ENCODE data around the gene RAB7B.

RAB7B gene

DNA sequence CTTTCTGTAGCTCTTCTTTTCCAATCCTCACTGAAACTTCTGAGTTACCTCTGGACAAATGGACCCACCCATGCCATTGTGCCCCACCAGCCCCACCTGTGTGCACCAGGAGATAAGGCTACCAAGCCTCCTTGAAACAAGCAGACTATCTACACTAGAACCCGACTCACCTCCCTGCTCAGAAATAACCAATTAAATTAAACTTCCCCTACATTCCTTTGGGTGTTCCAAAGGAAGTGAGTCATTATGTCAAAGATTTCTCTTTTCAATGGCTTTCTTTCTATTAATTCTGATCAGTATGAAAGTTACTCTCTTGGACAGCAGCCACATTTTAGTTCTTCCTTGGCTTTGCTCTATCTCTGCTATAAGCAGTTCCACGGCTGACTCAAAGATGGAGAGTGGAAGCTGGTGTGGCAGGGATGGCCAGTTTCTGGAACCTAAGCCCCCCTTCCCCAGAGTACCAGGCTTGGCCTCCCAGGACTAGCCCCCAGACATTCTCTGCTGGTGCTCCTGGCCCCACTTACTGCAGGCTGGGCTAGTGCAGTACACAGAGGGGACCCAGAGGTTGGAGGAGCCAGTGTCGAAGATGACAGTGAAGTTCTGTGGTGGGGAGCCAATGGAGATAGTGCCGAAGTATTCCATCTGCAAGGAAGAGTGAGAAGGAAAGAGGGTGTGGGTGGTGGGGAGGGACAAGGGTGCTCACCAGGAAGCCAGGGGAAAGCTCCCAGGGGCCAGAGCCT lies 18.6 kb upstream of the RAB7B start:
- TF ChIP-seq, protein P1, sequence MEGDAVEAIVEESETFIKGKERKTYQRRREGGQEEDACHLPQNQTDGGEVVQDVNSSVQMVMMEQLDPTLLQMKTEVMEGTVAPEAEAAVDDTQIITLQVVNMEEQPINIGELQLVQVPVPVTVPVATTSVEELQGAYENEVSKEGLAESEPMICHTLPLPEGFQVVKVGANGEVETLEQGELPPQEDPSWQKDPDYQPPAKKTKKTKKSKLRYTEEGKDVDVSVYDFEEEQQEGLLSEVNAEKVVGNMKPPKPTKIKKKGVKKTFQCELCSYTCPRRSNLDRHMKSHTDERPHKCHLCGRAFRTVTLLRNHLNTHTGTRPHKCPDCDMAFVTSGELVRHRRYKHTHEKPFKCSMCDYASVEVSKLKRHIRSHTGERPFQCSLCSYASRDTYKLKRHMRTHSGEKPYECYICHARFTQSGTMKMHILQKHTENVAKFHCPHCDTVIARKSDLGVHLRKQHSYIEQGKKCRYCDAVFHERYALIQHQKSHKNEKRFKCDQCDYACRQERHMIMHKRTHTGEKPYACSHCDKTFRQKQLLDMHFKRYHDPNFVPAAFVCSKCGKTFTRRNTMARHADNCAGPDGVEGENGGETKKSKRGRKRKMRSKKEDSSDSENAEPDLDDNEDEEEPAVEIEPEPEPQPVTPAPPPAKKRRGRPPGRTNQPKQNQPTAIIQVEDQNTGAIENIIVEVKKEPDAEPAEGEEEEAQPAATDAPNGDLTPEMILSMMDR (IDR thresholded peaks at IDR 0.05; ENCODE audit: extremely low read depth, missing control alignments) = no peak
- DNase-seq (ENCODE audit: low spot score) = no peak

DNA sequence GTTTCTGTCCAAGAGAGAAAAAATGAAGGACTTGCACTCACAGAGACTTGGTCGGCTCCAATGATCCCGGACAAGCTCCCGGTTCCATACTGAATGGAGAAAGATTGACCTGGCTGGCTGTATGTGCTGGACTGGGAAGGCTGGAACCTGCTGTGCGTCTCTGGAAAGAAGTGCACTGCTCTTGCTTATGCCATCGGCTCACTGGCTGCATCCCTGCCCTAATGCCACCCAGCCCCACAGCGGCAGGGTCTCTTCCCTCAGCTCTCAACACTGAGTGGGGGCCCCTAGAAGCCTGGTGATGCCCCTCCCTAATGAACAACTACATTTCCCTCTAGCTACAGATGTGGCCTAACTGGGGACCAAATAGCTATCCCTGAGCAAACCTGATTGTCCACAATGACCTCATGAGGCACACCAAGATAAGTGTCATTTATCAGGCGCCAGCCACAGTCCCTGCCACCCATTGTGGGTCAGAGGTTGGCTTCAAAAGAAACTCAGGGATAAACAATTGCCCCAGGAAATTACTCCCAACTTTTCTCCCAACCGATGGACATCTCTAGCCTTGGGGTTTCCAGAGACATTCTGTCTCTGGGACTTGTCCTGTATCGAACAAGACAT lies 17.9 kb upstream of the RAB7B start:
- no peak for DNase-seq (ENCODE audit: low spot score)
- TF ChIP-seq, protein P1 (IDR thresholded peaks at IDR 0.05; ENCODE audit: extremely low read depth, missing control alignments) = no peak

DNA sequence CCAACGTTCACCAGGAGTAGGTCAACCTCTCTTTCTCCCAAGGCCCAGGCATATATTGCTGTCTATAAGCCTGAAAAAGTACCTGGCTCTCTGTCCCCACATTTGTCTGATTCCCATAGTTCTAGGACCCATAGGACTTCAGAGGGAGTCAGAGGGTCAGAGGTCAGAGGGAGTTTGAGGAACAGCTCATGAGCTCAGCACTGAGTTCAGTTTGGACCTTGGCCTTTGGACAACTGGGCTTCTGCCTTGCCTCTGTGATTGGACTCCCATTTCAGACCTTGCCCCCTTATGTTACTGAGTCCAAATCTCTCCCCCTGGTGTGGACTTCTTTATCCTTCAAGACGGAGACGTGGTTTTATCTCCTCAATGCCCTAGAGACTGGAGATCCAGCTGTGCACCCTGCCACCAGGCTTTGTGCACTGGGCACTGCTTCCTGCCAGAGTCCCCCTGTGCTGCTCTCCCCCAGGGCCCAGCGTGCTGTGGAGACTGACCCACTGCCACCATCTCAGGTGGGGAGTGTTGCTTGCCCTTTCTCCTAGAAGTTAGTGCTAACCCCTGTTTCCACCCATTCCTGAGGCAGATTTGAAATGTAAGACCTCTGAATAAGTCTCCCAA lies 17.3 kb upstream of the RAB7B start:
- no peak for DNase-seq (ENCODE audit: low spot score)
- TF ChIP-seq, protein P1 (IDR thresholded peaks at IDR 0.05; ENCODE audit: extremely low read depth, missing control alignments) = no peak

DNA sequence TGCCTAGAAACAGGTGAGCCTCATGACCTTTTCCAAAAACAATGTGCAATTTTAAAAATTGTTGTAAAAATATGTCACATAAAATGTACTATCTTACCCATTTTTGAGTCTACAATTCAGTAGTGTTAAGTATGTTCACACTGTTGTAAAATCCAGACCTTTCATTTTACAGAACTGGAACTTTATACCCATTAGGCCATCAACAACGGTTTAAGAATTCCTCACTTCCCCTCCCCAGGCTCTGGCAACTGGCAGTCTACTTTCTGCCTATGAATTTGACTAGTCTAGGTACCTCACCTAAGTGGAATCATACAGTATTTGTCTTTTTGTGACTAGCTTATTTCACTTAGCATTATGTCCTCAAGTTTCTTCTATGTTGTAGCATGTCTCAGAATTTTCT lies 11.9 kb upstream of the RAB7B start:
- DNase-seq (ENCODE audit: low spot score) = no peak
- TF ChIP-seq, protein P1 (IDR thresholded peaks at IDR 0.05; ENCODE audit: extremely low read depth, missing control alignments) = no peak

DNA sequence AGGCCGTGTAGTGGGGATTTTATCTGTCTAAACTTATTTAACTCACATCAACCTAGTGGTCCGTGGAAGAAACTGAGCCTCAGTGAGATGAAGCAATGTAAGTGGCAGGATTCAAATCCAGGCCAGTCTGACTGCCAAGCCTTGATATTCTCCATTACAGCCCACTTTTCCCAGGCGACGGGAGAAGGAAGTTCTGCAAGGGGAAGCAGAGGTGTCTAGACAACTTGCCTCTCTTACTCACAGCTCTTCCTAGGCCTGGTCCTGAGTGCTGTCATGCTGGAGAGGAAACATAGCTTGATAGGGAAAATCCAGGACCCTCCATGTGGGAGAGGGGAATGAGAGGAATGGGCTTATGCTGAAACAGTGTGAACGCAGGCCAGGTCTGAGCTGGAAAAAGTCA lies 11.4 kb upstream of the RAB7B start:
- no peak for DNase-seq (ENCODE audit: low spot score)
- TF ChIP-seq, protein P1 (IDR thresholded peaks at IDR 0.05; ENCODE audit: extremely low read depth, missing control alignments) = no peak

DNA sequence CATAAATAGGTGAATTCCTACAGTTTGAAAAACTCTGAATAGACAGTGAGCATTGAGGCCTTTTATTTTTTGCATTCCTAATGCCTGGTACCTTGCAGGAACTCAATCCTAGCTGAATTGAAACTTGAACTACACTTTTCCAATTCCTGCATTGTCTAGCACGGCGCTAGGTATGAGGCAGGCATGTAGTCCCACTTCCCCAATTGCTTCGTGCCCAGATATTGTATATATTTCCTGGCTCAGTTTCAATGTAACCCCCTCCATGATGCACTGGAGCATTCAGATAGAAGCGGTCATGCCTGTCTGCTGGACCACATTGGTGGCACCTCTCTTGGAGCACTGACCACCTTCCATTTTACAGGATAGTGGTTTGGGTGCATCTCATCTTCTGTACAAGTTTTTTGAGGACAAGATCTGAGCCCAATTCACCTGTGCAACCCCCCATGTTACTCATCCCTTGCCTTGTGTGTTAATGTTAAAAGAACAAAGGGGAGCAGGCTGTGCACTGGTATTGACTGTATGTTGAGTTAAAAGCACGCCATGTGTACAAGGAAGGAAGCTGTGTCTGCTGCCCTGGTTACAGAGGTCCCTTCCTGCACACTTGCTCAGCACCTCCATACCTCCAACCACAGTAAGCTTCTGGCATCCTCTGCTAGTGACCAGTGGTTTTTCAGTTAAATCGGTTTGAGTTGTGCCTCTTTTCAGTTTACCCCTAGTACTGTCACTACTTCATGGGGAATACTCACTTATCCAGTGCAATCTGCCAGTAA lies 10.0 kb upstream of the RAB7B start:
- TF ChIP-seq, protein P1 (IDR thresholded peaks at IDR 0.05; ENCODE audit: extremely low read depth, missing control alignments) = no peak
- no peak for DNase-seq (ENCODE audit: low spot score)

All from GM20000 (cell line).